Dermis blood vessel endothelial cell (primary cell): ENCODE data around the gene RCOR1. TPM values are rescaled to one million over a fixed set of nuclear protein-coding genes. Genes with fewer than 3 reads are reported as not detected.
A peak's percentile ranks its signal among the peaks of the same experiment; 100 is the strongest.
"Not testable (repeated sequence)": the region's sequence is repeated elsewhere in the genome, so short reads cannot be mapped to it uniquely, and the experiment has no call there.

Experiments
- DNase-seq: peaks from one replicate; pipeline ENCODE4 v3.0.0; 2010
- total RNA-seq: library from RNA; depleted of rRNA; stranded (reverse); fragments of >200 nt; gene quantifications from 2 replicates; pipeline ENCODE4 v1.2.3, GENCODE V29; 2014

RCOR1 gene
- total RNA-seq, 1 donor from 2014 or later: 14.0 TPM

- DNase-seq: no peak
Observed at GRCh38 chr14:102630881-102631280, 38.4 kb downstream of the RCOR1 start.

DNA sequence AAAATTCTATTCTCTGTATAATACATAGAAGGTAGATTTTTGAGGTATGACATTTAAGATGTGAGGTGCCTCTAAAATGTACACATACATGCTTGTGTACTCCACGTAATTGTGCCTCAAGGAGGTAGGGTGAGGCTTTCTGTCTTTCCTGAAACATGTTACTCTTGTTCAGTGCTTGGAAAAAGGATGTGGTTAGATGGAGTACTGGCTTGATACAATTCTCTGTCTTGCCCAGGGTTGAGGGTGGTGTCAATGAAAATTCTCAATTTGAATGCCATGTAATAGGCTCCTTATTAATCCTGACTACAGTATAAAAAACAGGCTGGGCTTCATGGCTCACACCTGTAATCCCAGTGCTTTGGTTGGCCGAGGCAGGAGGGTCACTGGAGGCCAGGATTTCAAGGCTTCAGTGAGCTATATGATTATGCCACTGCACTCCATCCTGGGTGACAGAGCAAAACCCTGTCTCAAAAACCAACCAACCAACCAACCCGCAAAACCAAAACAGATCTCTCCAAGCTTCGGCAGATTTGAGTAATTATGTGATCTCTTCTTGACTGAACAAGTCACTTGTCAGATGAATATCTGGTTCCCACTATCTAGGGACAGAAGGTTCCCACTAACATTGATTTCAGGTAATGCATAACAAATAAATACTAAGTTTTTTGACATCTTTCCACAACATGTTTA lies 41.6 kb downstream of the RCOR1 start:
- no peak for DNase-seq

- not testable (repeated sequence) for DNase-seq
Observed at GRCh38 chr14:102639611-102640010, 47.2 kb downstream of the RCOR1 start.

- DNase-seq: no peak
Observed at GRCh38 chr14:102644523-102644922, 52.1 kb downstream of the RCOR1 start.

DNA sequence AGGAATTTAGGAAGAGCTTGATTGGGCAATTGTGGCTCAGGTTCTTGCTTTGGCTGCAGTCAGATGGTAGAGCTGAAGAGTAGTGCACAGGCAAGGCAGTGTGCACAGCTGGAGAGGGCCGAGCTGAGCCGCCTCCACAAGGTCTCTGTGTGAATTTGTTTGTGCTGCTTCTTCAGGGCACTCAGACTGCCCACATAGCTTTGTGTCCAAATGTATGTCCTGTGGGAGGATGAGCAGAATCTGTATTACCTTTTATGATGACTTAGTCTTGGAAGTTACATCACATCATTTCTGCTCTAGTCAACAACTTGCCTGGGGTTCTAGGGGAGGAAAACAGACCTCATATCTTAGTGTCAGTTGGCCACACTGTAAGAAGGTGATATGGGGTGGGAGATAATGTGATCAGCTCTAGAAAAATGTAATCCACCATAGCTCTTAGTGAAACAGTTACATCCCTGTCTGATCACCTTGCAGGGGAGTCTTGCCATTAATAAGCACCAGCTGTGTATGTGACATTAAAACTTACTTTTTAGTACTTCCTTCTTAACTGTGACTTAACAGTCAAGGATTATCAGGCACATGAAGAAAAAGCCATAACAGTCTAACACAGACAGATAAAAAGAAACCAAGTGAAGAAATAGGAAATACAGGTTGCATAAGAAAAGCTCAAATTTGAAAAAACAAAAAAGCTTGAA lies 53.4 kb downstream of the RCOR1 start:
- DNase-seq: no peak

GRCh38 chr14:102646615-102647014 lies 54.2 kb downstream of the RCOR1 start:
- no peak for DNase-seq

GRCh38 chr14:102652194-102652593 lies 59.7 kb downstream of the RCOR1 start:
- no peak for DNase-seq

DNA sequence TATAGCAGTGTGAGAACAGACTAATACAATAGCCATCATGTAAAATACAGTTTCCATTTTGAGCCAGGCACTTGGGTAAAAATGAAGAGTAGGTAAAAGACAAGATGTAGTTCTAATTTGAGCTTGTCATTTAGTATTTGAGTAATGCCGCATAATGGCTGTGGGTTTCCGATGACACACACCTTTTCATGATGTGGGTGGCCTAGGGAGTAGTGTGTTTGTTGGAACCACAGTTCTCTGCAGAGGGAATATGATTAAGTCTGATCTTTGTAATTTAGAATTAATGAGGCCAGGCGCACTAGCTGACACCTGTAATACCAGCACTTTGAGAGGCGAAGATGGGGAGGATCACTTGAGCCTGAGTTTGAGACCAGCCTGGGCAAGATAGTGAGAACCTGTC lies 61.8 kb downstream of the RCOR1 start:
- DNase-seq: no peak

- DNase-seq: peak; percentile 91
Observed at GRCh38 chr14:102655137-102655536, 62.7 kb downstream of the RCOR1 start.

DNA sequence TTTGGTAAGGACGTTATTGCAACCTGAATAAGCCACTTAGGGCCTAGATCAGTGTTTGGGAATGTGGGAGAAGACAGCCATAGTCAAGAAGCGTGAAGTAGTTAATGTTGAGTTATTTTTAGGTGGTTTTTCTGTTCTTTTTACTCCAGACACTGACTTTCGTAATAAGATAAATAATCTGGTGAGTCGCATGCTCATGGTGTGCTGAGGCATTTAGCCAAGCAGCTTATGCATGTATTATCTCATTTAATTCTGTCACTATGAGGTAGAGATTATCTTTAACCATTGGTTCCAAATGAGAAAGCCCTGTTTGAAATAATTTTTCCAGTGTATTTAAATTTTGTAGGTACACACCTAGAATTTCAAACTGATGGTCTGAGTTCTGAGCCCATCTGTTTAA lies 67.3 kb downstream of the RCOR1 start:
- DNase-seq: no peak

DNA sequence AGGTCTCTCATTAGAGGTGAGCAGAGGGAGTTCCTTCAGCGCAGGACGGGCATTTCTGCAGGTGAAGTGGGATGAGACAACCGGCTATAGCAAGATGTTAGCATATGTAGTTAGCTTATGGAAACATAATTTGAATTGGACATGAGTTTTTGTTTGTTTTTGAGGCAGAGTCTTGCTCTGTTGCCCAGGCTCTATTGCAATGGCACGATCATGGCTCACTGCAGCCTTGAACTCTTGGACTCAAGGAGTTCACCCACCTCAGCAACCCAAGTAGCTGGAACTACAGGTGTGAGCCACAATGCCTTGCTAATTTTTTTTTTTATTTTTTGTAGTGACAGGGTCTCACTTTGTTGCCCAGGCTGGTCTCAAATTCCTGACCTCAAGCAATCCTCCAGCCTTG lies 69.2 kb downstream of the RCOR1 start:
- no peak for DNase-seq

DNA sequence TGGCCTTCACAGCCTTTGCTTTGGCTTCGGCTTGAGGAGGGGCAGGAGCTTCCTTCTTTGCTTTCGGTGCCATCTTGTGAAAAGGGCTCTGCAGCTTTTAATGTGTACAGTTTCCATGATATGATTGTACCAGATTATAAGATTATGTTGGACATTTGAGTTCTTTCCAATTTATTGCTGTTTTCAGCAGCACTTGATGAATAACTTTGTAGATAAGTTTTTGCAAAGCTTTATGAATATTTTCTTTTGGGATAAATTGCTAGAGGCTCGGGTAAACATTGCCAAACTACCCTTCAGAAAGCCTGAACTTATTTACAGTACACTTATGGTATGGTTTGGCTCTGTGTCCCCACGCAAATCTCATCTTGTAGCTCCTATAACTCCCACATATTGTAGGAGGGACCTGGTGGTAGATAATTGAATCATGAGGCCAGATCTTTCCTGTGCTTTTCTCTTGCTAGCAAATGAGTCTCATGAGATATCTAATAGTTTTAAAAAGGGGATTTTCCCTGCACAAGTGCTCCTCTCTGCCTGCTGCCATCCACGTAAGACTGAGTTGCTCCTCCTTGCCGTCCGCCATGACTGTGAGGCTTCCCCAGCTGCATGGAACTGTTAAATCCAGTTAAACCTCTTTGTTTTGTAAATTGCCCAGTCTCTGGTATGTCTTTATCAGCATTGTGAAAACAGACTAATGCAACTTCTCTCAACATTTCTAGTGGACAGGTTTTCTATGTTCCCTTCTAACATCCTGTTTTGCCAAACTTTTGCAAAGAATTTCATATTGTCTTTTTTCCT lies 70.4 kb downstream of the RCOR1 start:
- no peak for DNase-seq

DNA sequence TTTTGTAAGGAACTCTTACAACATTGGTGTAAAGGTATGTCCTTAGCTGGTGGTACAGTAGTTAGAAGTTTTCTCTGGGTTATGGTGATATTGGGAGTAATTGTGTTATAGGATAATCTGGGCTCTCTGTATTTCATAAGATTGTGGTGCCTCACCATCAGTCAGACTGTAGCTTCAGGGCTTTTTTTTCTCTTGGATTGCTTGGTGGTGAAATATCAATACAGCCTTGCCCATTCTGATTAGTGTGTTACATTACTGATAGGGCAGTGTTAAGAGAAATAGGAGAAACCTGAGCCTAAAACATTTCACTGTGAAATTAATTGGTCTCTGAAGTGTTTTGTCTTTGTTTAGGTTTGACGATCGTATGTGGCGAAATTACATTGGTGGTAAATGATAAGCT lies 71.0 kb downstream of the RCOR1 start:
- DNase-seq: no peak

GRCh38 chr14:102665621-102666020 lies 73.2 kb downstream of the RCOR1 start:
- DNase-seq: no peak

- no peak for DNase-seq
Observed at GRCh38 chr14:102666635-102667034, 74.2 kb downstream of the RCOR1 start.

- no peak for DNase-seq
Observed at GRCh38 chr14:102667703-102668102, 75.3 kb downstream of the RCOR1 start.

- DNase-seq: no peak
Observed at GRCh38 chr14:102668291-102668873, 75.9 kb downstream of the RCOR1 start.

DNA sequence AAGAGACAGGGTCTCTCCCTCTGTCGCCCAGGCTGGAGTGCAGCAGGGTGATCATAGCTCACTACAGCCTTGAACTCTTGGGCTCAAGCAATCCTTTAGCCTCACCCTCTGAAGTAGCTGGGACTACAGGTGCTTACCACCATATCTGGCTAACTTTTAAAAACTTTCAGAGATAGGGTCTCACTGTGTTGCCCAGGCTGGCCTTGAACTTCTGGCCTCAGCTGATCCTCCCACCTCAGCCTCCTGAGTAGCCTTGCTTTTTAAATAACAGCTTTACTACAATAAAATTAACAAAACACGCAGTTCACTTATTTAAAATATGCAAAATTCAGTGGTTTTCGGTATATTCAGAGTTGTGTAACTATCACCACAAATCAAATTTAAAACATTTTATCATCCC lies 79.0 kb downstream of the RCOR1 start:
- no peak for DNase-seq

- no peak for DNase-seq
Observed at GRCh38 chr14:102672410-102672960, 80.0 kb downstream of the RCOR1 start.

DNA sequence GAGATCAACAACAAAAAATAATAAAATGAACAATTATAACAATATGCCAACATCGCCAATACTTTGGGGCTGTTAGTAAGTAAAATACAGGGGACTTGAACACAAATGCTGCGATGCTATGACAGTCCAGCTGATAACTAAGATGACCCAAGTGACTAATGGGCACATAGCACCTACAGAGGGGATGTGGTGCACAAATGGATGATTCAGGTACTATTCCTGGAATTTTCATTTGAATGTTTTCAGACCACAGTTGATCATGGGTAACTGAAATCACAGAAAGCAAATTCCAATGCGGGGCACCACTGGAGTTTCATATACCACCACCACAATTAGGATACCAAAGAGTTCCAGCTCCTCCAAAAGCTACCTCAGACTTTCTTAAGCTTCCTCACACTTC lies 82.9 kb downstream of the RCOR1 start:
- no peak for DNase-seq

- no peak for DNase-seq
Observed at GRCh38 chr14:102678394-102678793, 85.9 kb downstream of the RCOR1 start.

- no peak for DNase-seq
Observed at GRCh38 chr14:102683399-102684297, 91.2 kb downstream of the RCOR1 start.
